ENCODE measurements around the gene RBM34.

- no peak for TF ChIP-seq POLR2AphosphoS5 (IDR thresholded peaks at IDR 0.05)
- no peak for TF ChIP-seq POLR2A (IDR thresholded peaks at IDR 0.05)
- TF ChIP-seq, protein P1, sequence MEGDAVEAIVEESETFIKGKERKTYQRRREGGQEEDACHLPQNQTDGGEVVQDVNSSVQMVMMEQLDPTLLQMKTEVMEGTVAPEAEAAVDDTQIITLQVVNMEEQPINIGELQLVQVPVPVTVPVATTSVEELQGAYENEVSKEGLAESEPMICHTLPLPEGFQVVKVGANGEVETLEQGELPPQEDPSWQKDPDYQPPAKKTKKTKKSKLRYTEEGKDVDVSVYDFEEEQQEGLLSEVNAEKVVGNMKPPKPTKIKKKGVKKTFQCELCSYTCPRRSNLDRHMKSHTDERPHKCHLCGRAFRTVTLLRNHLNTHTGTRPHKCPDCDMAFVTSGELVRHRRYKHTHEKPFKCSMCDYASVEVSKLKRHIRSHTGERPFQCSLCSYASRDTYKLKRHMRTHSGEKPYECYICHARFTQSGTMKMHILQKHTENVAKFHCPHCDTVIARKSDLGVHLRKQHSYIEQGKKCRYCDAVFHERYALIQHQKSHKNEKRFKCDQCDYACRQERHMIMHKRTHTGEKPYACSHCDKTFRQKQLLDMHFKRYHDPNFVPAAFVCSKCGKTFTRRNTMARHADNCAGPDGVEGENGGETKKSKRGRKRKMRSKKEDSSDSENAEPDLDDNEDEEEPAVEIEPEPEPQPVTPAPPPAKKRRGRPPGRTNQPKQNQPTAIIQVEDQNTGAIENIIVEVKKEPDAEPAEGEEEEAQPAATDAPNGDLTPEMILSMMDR (IDR thresholded peaks at IDR 0.05) = no peak
Observed at GRCh38 chr1:235088430-235088829, 72.6 kb downstream of the RBM34 start.
